ENCODE results near the gene SYNPO2.

The SYNPO2 gene

DNA sequence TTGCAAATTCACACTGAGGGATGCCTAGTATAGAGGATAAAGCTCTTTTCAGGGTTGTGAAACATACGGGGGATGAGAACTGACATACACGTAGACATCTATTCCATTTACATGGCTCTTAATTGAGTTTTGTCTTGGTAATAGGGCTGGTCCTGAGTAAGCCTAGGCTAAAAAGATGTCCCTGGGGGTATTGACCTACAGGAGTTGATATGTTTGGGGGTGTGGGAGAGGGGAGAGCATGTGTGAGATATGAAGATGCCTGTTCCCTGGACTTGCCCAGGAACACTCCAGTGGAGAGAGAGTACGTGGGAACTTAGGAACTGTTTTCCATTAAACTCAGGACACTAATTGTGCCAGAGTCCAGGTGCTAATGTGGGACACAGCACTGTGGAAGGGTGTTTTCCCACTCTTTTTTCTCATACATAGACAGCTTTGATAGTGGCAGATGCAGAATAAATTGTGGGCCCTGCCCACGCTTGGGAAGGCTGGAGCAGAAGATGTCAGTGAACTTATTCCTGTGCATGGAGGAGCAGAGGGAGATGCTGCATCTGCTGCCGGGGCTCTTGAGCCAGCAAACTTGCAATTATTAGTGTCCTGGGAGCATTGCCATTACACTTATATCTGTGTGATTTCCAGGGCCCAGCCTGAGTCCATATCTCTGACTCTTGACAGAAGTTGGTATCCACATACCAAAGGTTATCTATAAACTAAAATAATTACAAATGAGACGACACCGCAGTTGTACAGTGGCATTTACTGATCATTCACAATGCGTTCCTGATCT is 20.7 kb downstream of the SYNPO2 start:
- no peak overlapping the region for H3K4me3 ChIP-seq (ENCODE audit: control insufficient read depth, low read depth, low read length)
- no peak for TF ChIP-seq CTCF (conservative IDR thresholded peaks at IDR 0.05; ENCODE audit: control insufficient read depth, insufficient read depth, low read depth, low read length)
- no peak for DNase-seq (ENCODE audit: low read depth)

DNA sequence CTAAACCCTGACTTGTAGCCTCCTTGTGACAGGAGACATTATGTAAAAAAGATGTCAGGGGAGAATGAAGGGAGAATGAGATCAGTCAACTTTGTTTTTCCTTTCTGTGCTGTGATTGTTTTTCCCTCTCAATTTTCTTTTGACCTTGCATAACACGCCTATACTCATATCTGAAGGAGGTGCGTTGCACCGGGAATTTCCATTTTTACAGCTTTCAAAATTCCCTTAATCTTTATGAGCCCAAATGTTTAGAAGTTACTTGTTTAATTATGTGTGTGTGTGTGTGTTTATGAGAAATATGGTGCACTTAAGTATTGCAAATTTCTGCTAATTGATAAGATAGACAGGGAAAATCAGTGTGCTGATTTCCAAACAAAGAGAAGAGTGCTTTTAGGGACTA is 21.6 kb downstream of the SYNPO2 start:
- DNase-seq (ENCODE audit: low read depth) = no peak
- no peak for TF ChIP-seq CTCF (conservative IDR thresholded peaks at IDR 0.05; ENCODE audit: control insufficient read depth, insufficient read depth, low read depth, low read length)
- no peak overlapping the region for H3K4me3 ChIP-seq (ENCODE audit: control insufficient read depth, low read depth, low read length)

DNA sequence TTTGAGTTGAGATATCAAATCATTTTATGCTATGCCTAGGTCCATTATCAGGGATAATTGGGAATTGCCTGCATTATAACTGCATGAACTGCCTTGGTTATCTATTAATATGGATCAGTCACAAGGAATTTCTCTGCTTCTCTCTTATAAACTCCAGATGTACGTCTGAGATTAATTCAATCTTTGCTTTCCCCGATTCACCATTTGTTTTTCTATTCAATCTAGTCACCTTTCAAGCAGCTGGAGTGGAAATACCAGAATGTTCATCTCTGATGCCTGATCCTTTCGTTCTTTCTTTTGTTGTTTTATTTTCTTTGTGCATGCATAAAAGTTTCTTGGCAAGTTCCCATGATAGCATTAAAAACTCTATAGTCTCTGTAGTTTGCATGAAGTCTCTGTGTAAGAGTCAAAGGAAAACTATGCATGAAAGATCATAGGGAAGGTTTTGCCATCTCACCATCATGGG is 22.6 kb downstream of the SYNPO2 start:
- DNase-seq (ENCODE audit: low read depth) = peak; percentile 26
- no peak overlapping the region for H3K4me3 ChIP-seq (ENCODE audit: control insufficient read depth, low read depth, low read length)
- TF ChIP-seq CTCF (conservative IDR thresholded peaks at IDR 0.05; ENCODE audit: control insufficient read depth, insufficient read depth, low read depth, low read length) = no peak

- TF ChIP-seq CTCF (conservative IDR thresholded peaks at IDR 0.05; ENCODE audit: control insufficient read depth, insufficient read depth, low read depth, low read length) = no peak
- H3K4me3 ChIP-seq (ENCODE audit: control insufficient read depth, low read depth, low read length) = no peak overlapping the region
- no peak for DNase-seq (ENCODE audit: low read depth)
These were observed 26.8 kb downstream of the SYNPO2 start for GRCh38 chr4:118915468-118915867.

GRCh38 chr4:118916691-118917289 is 28.1 kb downstream of the SYNPO2 start:
- no peak overlapping the region for H3K4me3 ChIP-seq (ENCODE audit: control insufficient read depth, low read depth, low read length)
- no peak for DNase-seq (ENCODE audit: low read depth)
- no peak for TF ChIP-seq CTCF (conservative IDR thresholded peaks at IDR 0.05; ENCODE audit: control insufficient read depth, insufficient read depth, low read depth, low read length)

DNA sequence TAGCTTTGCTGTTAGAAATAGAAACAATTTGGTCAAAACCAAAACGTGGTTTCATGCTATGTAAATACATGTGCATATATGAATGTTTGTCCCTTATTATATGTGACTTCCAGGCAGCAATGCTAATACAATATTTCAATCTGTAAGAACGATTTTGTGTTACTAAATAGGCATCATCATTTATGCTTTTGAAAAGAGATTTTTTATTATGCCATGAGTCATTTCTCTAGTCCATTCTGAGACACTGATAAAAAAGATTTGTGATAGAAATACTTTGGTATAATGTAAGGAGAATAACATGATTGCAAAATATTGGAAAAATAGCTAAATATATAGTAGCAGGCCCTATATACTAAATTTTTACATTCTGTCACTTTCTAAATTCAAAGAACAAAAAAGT is 28.9 kb downstream of the SYNPO2 start:
- no peak for TF ChIP-seq CTCF (conservative IDR thresholded peaks at IDR 0.05; ENCODE audit: control insufficient read depth, insufficient read depth, low read depth, low read length)
- H3K4me3 ChIP-seq (ENCODE audit: control insufficient read depth, low read depth, low read length) = no peak overlapping the region
- DNase-seq (ENCODE audit: low read depth) = no peak

Data from fibroblast of mammary gland (primary cell).